CD4-positive, CD25-positive, alpha-beta regulatory T cell (primary cell): ENCODE data around the gene EIF4G3. TPM values are rescaled to one million over a fixed set of nuclear protein-coding genes. Genes with fewer than 3 reads are reported as not detected.
A peak's percentile ranks its signal among the peaks of the same experiment; 100 is the strongest.

Experiments
- ATAC-seq, 2 donors: fragments of 150-1000 bp; cut with Tn5 transposase; one replicate each; pipeline ENCODE4 v1.10.0; 2021; ENCODE audit warnings: low read depth in 2 of 2, moderate number of reproducible peaks in 2 of 2, moderate library complexity in 1 of 2
- DNase-seq, 3 donors: peaks; one replicate each; pipeline versions ENCODE4 v3.0.0 to v3.0.0-alpha.2; 2012 to 2022; ENCODE audit warnings: mixed read lengths in 1 of 3
- H3K27ac ChIP-seq: one replicate; pipeline ENCODE4 v1.7.0; 2013; ENCODE audit warnings: mild to moderate bottlenecking, low read length; ENCODE audit not compliant: insufficient read depth, poor library complexity, severe bottlenecking
- H3K27me3 ChIP-seq: one replicate; pipeline ENCODE4 v1.7.0; 2013; ENCODE audit warnings: low read length; ENCODE audit not compliant: control insufficient read depth, insufficient read depth
- H3K36me3 ChIP-seq: one replicate; pipeline ENCODE4 v1.7.0; 2013; ENCODE audit warnings: mild to moderate bottlenecking, low read length, moderate library complexity; ENCODE audit not compliant: control insufficient read depth, insufficient read depth
- H3K4me1 ChIP-seq: 2 replicates; pipeline ENCODE4 v1.7.0; 2013; ENCODE audit warnings: mild to moderate bottlenecking, low read length; ENCODE audit not compliant: insufficient read depth, control insufficient read depth, poor library complexity, severe bottlenecking
- H3K4me3 ChIP-seq: one replicate; pipeline ENCODE4 v1.7.0; 2013; ENCODE audit warnings: low read depth, mild to moderate bottlenecking, low read length, moderate library complexity
- H3K9me3 ChIP-seq, 2 experiments: 1 replicate in 1 of 2; 2 replicates in 1 of 2; pipeline ENCODE4 v1.7.0; 2013; ENCODE audit warnings: low read length in 2 of 2, mild to moderate bottlenecking in 1 of 2, moderate library complexity in 1 of 2; ENCODE audit not compliant: control insufficient read depth in 2 of 2
- H3K27ac Mint-ChIP-seq, 3 donors: one replicate each; pipeline ENCODE4 v1.8.0; 2020 to 2022; ENCODE audit warnings: mild to moderate bottlenecking in 3 of 3, mixed read lengths in 3 of 3, moderate library complexity in 2 of 3
- H3K27me3 Mint-ChIP-seq: one replicate; pipeline ENCODE4 v1.8.0; 2022; ENCODE audit warnings: mild to moderate bottlenecking, mixed read lengths
- H3K36me3 Mint-ChIP-seq: one replicate; pipeline ENCODE4 v1.8.0; 2020; ENCODE audit warnings: mixed read lengths
- H3K4me1 Mint-ChIP-seq, 4 donors: one replicate each; pipeline ENCODE4 v1.8.0; 2020 to 2022; ENCODE audit warnings: mixed read lengths in 4 of 4, mild to moderate bottlenecking in 1 of 4
- H3K4me3 Mint-ChIP-seq, 4 donors: one replicate each; pipeline ENCODE4 v1.8.0; 2020 to 2022; ENCODE audit warnings: mild to moderate bottlenecking in 4 of 4, mixed read lengths in 4 of 4, moderate library complexity in 3 of 4
- H3K9me3 Mint-ChIP-seq, 7 donors: one replicate each; pipeline ENCODE4 v1.8.0; 2020 to 2022; ENCODE audit warnings: mixed read lengths in 7 of 7, mild to moderate bottlenecking in 3 of 7, moderate library complexity in 2 of 7
- polyA plus RNA-seq, 4 donors: library from polyadenylated mRNA; unstranded; fragments of 300-500 nt; fragmentation: Illumina TruSeq; gene quantifications; one replicate each; pipeline ENCODE4 v1.2.3, GENCODE V29; 2021
- total RNA-seq: library from RNA; stranded (reverse); gene quantifications from one replicate; pipeline ENCODE4 v1.2.3, GENCODE V29; 2022

EIF4G3 gene
- total and polyA plus RNA-seq, 5 donors from 2014 or later: 2.5 to 34.4 (median 5.5) TPM

DNA sequence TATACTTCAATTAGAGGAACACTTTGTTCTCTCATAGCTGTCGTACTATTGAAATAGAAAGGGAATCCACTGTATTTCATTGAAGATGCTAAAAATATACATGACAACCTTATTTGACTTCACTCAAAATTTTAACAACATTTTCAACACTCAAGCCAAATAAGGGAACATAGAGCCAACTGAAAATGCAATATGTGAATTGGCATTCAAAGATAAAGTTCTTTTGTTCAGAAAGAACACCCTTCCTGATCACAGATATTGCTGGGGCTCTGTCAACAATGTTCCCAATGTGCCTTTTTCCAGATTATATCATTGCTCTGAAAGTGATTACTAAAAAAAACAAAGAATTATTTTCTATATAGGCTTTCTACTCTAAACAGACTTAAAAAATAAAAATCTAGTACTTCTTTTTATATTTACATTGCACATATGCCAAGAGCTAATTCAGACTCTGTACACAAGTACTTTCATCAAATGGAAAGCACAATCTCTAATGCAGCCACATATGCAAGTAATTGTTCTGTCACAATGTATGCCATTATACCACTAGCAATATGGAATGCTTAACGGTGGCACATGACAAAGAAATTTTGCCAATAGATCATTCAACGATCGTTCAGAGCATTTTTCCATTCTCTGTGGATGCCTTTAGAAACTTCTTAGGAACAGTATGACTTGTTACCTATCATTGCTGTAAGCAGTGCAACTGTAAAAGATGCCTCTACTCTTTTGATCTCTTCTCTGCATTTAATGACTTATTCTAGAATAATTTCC lies 171.0 kb downstream of the EIF4G3 start:
- H3K27ac Mint-ChIP-seq: no peak overlapping the region
- DNase-seq (no peak), ATAC-seq (no peak)
- H3K4me1 Mint-ChIP-seq: peaks cover 0 to 5% (median 0%) of the 10 kb centered on the region in 4 donors
- no peak overlapping the region for H3K4me3 Mint-ChIP-seq
- Histone ChIP-seq H3K27ac (no peak overlapping the region), H3K4me1 (no peaks in the 10 kb centered on the region), H3K4me3 (no peak overlapping the region), H3K27me3 (no peaks in the 10 kb centered on the region), H3K9me3 (no peaks in the 10 kb centered on the region), H3K36me3 (no peaks in the 10 kb centered on the region)
- H3K36me3 Mint-ChIP-seq: peaks cover 9% of the 10 kb centered on the region
- H3K27me3 Mint-ChIP-seq: no peaks in the 10 kb centered on the region
- no peaks in the 10 kb centered on the region for H3K9me3 Mint-ChIP-seq

DNA sequence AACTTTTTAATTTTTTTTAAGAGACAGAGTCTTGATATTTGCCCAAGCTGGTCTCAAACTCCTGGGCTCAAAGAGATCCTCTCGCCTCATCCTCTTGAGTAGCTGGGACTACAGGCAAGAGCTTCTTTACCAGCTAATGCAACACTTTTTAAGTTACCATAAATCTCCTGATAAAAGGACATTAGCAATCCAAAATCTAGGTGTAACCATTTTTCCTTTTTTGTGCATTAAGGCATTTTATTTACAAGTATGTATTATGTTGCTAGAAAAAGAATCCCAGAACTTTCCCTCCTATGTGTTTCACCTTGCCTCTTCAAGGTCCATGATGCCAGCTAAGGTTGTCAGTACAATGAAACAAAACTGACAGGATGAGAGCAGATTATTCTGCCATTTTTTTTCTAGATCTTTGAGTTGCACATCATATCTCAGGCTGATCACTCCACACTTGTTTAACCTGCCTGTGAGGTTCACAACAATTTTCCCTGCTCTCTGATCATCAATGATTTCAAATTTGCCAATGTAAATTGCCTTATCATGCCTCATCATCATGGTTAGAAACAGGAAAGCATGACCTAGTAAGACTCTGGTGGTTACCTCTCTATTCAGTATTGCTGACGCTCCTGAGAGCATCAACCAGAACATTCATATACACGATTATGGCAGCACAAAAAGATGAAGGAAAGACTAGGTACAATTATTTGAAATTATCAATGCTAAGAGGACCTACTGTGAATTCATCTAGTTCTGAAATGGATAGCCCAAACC lies 173.2 kb downstream of the EIF4G3 start:
- H3K4me3 Mint-ChIP-seq: no peak overlapping the region
- no peak overlapping the region for H3K27ac Mint-ChIP-seq
- H3K36me3 Mint-ChIP-seq: peaks cover 12% of the 10 kb centered on the region

DNA sequence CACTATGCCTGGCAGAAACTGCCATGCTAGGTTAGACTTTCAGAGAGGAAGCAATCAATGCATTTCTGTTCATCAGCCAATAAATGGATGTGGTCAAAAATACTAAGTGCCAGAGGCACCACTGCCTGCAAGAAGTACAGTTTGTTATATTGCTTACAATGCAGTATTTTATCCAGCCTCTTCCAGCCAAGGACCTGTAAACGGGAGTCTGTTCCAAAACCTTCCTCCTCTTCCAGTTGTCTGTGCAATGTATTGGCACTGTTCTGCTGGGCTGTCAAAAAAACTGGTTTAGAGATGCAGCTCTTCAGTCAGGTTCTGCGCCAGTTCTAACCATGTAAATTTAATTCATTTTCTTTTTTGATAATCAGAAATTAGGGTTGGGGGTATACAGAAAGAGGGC lies 175.7 kb downstream of the EIF4G3 start:
- no peaks in the 10 kb centered on the region for H3K27me3 ChIP-seq
- H3K9me3 Mint-ChIP-seq: no peaks in the 10 kb centered on the region
- peaks cover 2% of the 10 kb centered on the region for H3K36me3 ChIP-seq
- H3K27ac Mint-ChIP-seq: peak overlapping the region in 1 of 3 donors; percentile 48
- H3K27me3 Mint-ChIP-seq: no peaks in the 10 kb centered on the region
- no peak overlapping the region for H3K4me3 Mint-ChIP-seq
- H3K27ac ChIP-seq: no peak overlapping the region
- H3K36me3 Mint-ChIP-seq: peaks cover 12% of the 10 kb centered on the region
- DNase-seq (no peak), ATAC-seq (no peak)
- H3K9me3 ChIP-seq: no peaks in the 10 kb centered on the region
- H3K4me1 ChIP-seq: no peaks in the 10 kb centered on the region
- no peak overlapping the region for H3K4me3 ChIP-seq
- peaks cover 0 to 7% (median 0%) of the 10 kb centered on the region in 4 donors for H3K4me1 Mint-ChIP-seq

More for the DNA sequence above, 173.2 kb downstream of the EIF4G3 start:
- Histone ChIP-seq H3K27ac (no peak overlapping the region), H3K9me3 (no peaks in the 10 kb centered on the region), H3K36me3 (peaks cover 2% of the 10 kb centered on the region), H3K27me3 (no peaks in the 10 kb centered on the region), H3K4me1 (no peaks in the 10 kb centered on the region), H3K4me3 (no peak overlapping the region)
- Mint-ChIP-seq H3K9me3 (no peaks in the 10 kb centered on the region), H3K27me3 (no peaks in the 10 kb centered on the region), H3K4me1 (peaks cover 0 to 7% (median 0%) of the 10 kb centered on the region in 4 donors)
- no peak for DNase-seq
- no peak for ATAC-seq

DNA sequence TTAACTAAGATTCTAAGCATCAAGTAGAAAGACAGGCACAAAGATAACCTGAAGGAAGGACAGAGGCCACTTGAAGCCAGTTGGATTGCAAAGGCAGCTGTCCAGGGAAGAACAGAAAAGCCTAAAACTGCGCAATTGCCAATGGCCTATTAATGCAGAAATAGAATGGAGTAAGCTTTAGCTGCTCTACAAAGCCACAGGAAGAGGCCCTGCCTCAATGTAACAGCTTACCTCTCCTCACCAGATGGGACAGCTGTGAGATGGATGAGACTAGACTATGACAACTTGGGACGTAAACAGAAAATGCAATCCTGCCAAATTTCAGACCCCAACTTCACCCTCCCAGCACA lies 176.5 kb downstream of the EIF4G3 start:
- H3K27me3 ChIP-seq: no peaks in the 10 kb centered on the region
- H3K36me3 ChIP-seq: peaks cover 2% of the 10 kb centered on the region
- DNase-seq: no peak
- Mint-ChIP-seq H3K27ac (no peak overlapping the region), H3K4me3 (no peak overlapping the region), H3K27me3 (no peaks in the 10 kb centered on the region), H3K9me3 (no peaks in the 10 kb centered on the region), H3K4me1 (peaks cover 0 to 7% (median 0%) of the 10 kb centered on the region in 4 donors), H3K36me3 (peaks cover 12% of the 10 kb centered on the region)
- ATAC-seq: no peak
- H3K9me3 ChIP-seq: no peaks in the 10 kb centered on the region
- H3K27ac ChIP-seq: no peak overlapping the region
- no peak overlapping the region for H3K4me3 ChIP-seq
- H3K4me1 ChIP-seq: no peaks in the 10 kb centered on the region

DNA sequence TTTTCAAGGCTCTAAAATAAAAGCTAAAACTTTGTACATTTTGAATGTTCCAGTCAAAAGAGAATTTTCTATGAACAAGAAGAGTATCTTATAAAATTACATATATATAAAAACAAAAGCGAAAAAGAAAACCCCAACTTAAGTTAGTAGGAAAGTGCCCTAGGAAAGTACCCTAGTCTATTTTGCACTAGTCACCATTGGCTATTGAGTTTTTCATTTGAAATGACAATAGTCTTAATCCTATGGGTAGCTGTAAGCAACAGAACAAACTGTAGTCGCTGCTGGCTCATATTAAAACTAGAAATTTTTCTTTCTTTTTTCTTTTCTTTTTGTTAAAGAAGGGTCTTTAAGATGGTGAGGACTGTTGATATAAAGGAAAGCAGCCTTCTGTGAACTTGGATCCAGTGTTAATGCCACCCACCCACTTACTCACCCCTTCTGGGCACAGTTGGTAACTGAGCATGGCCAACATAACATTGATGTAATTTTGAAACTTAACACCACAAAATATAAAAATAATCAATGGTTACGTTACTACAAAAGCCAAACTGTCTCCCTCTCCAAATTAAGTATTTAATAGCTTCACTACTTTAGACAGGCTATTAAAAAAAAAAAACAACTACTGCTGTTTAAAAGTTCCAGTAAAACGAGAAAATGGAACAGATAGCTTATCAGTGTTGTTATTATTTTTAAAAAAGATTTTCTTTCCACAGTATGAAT lies 177.0 kb downstream of the EIF4G3 start:
- Mint-ChIP-seq H3K27me3 (no peaks in the 10 kb centered on the region), H3K36me3 (peaks cover 12% of the 10 kb centered on the region), H3K27ac (no peak overlapping the region), H3K9me3 (no peaks in the 10 kb centered on the region), H3K4me3 (no peak overlapping the region), H3K4me1 (peaks cover 0 to 7% (median 0%) of the 10 kb centered on the region in 4 donors)
- H3K9me3 ChIP-seq: no peaks in the 10 kb centered on the region
- ATAC-seq (no peak), DNase-seq (no peak)
- no peak overlapping the region for H3K4me3 ChIP-seq
- no peak overlapping the region for H3K27ac ChIP-seq
- no peaks in the 10 kb centered on the region for H3K4me1 ChIP-seq
- H3K27me3 ChIP-seq: no peaks in the 10 kb centered on the region
- H3K36me3 ChIP-seq: peaks cover 2% of the 10 kb centered on the region

DNA sequence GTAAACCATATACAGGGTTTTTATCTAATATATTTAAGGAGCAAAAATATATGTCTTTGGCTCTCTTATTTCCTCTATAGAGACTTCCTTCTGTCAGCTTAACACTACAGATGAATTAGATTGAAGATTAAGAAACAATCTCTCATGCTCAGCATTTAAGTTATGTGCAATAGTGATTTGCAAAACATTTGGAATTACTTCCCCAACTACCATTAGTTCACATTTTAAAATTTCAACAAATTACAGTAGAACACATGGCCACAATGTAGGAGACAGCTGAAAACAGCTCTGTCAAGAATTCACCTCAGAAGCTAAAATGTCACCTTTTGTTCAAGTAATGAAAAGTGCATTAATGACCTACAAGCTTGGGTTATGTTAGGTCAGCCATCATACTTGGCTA lies 177.9 kb downstream of the EIF4G3 start:
- Histone ChIP-seq H3K4me1 (no peaks in the 10 kb centered on the region), H3K4me3 (no peak overlapping the region), H3K36me3 (peaks cover 2% of the 10 kb centered on the region), H3K27me3 (no peaks in the 10 kb centered on the region), H3K27ac (no peak overlapping the region), H3K9me3 (no peaks in the 10 kb centered on the region)
- no peaks in the 10 kb centered on the region for H3K27me3 Mint-ChIP-seq
- H3K4me3 Mint-ChIP-seq: peak overlapping the region in 1 of 4 donors; percentile 21
- no peaks in the 10 kb centered on the region for H3K9me3 Mint-ChIP-seq
- DNase-seq (no peak), ATAC-seq (no peak)
- H3K27ac Mint-ChIP-seq: no peak overlapping the region
- H3K36me3 Mint-ChIP-seq: peaks cover 12% of the 10 kb centered on the region
- H3K4me1 Mint-ChIP-seq: peaks cover 0 to 7% (median 0%) of the 10 kb centered on the region in 4 donors

DNA sequence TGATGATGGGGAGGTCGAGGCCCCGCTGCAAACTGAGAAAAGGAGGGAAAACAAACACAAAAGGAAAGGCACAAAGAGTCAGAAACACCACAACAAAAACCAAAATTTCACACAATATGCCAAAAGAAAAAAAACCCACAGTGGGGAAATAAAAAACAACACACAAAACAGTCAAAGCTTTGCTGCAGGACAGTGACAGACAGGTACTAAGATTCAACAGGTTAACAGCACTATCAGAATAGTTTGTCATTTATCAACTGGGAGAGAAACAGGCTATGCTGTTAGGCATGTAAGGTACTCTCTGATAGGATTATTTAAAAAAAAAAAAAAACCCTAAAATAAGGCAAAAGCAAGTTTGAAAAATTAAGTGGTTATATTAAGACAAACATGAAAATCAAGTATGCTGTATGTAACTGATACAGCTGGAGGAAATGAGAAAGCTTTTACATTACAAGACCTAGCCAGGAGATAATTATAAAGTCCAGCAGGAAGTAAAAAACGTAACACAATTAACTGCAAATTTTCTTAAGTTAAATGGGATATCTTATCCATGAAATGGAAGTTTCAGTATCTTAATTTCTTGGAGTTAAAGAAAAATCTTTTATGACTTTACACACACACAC lies 179.0 kb downstream of the EIF4G3 start:
- peaks cover 2 to 5% (median 2%) of the 10 kb centered on the region in 4 donors for H3K4me1 Mint-ChIP-seq
- ATAC-seq: no peak
- H3K36me3 Mint-ChIP-seq: peaks cover 12% of the 10 kb centered on the region
- Histone ChIP-seq H3K27me3 (no peaks in the 10 kb centered on the region), H3K27ac (no peak overlapping the region), H3K9me3 (no peaks in the 10 kb centered on the region), H3K4me3 (no peak overlapping the region), H3K36me3 (peaks cover 2% of the 10 kb centered on the region), H3K4me1 (peaks cover under 1% of the 10 kb centered on the region)
- no peaks in the 10 kb centered on the region for H3K9me3 Mint-ChIP-seq
- H3K27ac Mint-ChIP-seq: no peak overlapping the region
- H3K27me3 Mint-ChIP-seq: no peaks in the 10 kb centered on the region
- DNase-seq: no peak
- no peak overlapping the region for H3K4me3 Mint-ChIP-seq
